ENCODE data around the gene HBA1.
"Not testable (repeated sequence)": the region's sequence is repeated elsewhere in the genome, so short reads cannot be mapped to it uniquely, and the experiment has no call there.

The HBA1 gene

DNA sequence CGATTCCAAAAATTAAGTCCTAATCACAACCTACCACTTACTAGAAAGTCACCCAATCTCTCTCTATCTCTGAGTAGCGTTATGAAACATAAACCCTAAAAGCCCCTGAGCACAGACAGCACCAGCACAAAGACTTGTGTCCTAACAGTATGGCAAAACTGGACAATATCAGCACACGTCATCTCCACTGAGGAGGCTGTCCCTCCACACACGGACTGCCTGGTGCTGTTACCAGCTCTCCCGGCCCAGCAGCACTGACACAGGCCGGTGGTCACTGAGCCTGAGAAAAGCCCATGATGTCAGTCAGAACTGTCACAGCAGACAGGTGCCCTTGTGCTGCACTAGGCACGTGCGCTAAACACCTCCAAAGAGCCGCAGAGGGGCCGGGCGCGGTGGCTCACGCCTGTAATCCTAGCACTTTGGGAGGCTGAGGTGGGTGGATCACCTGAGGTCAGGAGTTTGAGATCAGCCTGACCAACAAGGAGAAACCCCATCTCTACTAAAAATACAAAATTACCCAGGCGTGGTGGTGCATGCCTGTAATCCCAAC is 35.2 kb downstream of the HBA1 start:
- DNase-seq = not testable (repeated sequence)

DNA sequence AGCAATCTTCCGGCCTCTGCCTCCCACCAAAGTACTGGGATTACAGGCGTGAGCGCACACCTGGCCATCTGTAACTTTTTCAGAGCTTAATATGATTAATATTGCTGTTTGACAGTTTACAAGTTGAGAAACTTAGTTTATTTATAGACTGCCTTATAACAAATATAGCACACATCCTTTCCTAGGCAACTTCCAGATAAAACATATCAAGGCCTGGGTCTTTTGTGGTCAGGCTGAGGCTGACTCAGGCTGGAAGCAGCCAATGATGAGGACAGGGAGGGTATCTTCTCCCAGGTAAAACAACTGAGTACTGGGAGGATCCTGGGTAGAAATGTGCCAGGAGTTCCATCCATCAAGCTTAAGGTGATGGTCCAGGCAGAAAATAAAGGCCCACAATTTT is 36.5 kb downstream of the HBA1 start:
- DNase-seq = no peak

DNA sequence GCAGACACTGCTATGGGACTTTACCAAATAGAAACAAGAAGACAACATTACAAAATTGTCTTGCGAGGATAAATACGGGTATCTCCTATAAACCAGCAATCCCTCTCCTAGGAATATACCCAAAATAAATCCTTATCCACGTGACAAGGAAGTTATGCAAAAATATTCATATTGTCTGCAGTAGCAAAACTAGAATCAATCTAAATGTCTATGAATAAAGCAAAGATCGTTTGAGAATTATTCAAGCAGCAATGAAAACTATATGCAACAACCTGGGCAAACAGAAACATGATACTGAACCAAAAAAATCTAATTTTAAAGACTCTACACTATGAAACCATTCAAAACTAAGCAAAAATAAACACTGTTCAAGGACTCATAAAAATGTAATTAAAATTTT is 43.5 kb downstream of the HBA1 start:
- DNase-seq = no peak
